Fibroblast of lung (primary cell): ENCODE data around the gene POP4. TPM values are rescaled to one million over a fixed set of nuclear protein-coding genes. Genes with fewer than 3 reads are reported as not detected.

Experiments
- DNase-seq, 2 donors: peaks; one replicate each; pipeline versions ENCODE4 v3.0.0 to v3.0.0-alpha.2; 2010; ENCODE audit warnings: low read depth in 2 of 2
- H2AFZ ChIP-seq: 2 replicates; pipeline ENCODE4 v1.5.1; 2012; ENCODE audit warnings: low read length, control low read depth, inconsistent platforms
- H3K27ac ChIP-seq: 2 replicates; pipeline ENCODE4 v1.5.1; 2011; ENCODE audit warnings: low read length, control low read depth; ENCODE audit not compliant: insufficient read depth
- H3K27me3 ChIP-seq: 2 replicates; pipeline ENCODE4 v1.5.1; 2011; ENCODE audit warnings: mild to moderate bottlenecking, low read length; ENCODE audit not compliant: control insufficient read depth, insufficient read depth
- H3K36me3 ChIP-seq: 2 replicates; pipeline ENCODE4 v1.5.1; 2011; ENCODE audit warnings: low read length; ENCODE audit not compliant: control insufficient read depth, insufficient read depth
- H3K4me1 ChIP-seq: 2 replicates; pipeline ENCODE4 v1.5.1; 2011; ENCODE audit warnings: low read length; ENCODE audit not compliant: control insufficient read depth, insufficient read depth; ENCODE audit errors: extremely low read depth
- H3K4me2 ChIP-seq: 2 replicates; pipeline ENCODE4 v1.5.1; 2011; ENCODE audit warnings: low read length, control low read depth; ENCODE audit not compliant: insufficient read depth; ENCODE audit errors: extremely low read depth
- H3K4me3 ChIP-seq, 4 experiments: fragments of 200-600 bp in 1 of 4; sonication (generic) in 1 of 4; replicated peaks in 1 of 4; 2 replicates each; pipeline ENCODE4 v1.5.1; 2011 to 2016; ENCODE audit warnings: low read length in 4 of 4, low read depth in 3 of 4, mild to moderate bottlenecking in 3 of 4, control low read depth in 2 of 4, inconsistent platforms in 1 of 4, mixed read lengths in 1 of 4; ENCODE audit not compliant: insufficient read depth in 1 of 4; ENCODE audit errors: control extremely low read depth in 1 of 4
- H3K79me2 ChIP-seq: 2 replicates; pipeline ENCODE4 v1.5.1; 2012; ENCODE audit warnings: mild to moderate bottlenecking, low read length, inconsistent platforms; ENCODE audit not compliant: control insufficient read depth, insufficient read depth
- H3K9ac ChIP-seq: 2 replicates; pipeline ENCODE4 v1.5.1; 2011; ENCODE audit warnings: mild to moderate bottlenecking, low read length, control low read depth; ENCODE audit not compliant: insufficient read depth
- H3K9me3 ChIP-seq: 2 replicates; pipeline ENCODE4 v1.5.1; 2012; ENCODE audit warnings: low read depth, low read length; ENCODE audit not compliant: control insufficient read depth, insufficient read depth
- H4K20me1 ChIP-seq: 2 replicates; pipeline ENCODE4 v1.5.1; 2011; ENCODE audit warnings: low read length; ENCODE audit not compliant: control insufficient read depth, insufficient read depth; ENCODE audit errors: extremely low read depth
- CTCF ChIP-seq, 2 donors: IDR thresholded peaks in 1 of 2; conservative IDR thresholded peaks in 1 of 2; 1 replicate in 1 of 2; 2 replicates in 1 of 2; pipeline ENCODE4 v1.5.1; 2011 to 2012; ENCODE audit warnings: low read length in 2 of 2, control low read depth in 1 of 2, inconsistent platforms in 1 of 2, low read depth in 1 of 2, mild to moderate bottlenecking in 1 of 2
- EZH2 ChIP-seq: IDR thresholded peaks from 2 replicates; pipeline ENCODE4 v1.5.1; 2012; ENCODE audit warnings: low read length, control low read depth, mild to moderate bottlenecking; ENCODE audit errors: missing control alignments
- polyA plus RNA-seq, 2 donors: library from polyadenylated mRNA; depleted of rRNA in 1 of 2; stranded (reverse) in 1 of 2; unstranded in 1 of 2; fragments of >200 nt; gene quantifications; 2 replicates each; pipeline ENCODE4 v1.2.1, GENCODE V29; 2011 to 2012; ENCODE audit warnings: missing spikeins in 1 of 2
- total RNA-seq: library from RNA; depleted of rRNA; stranded (reverse); fragments of >200 nt; gene quantifications from 2 replicates; pipeline ENCODE4 v1.2.1, GENCODE V29; 2014

Gene POP4
- total and polyA plus RNA-seq, 2 donors (not counting 1 experiment from before 2014, with no cell fraction given) = 77.1 to 102 TPM

- H3K4me1 ChIP-seq = no peaks in the 10 kb centered on the region
- H3K27me3 ChIP-seq = no peaks in the 10 kb centered on the region
- DNase-seq = no peak
- no peaks in the 10 kb centered on the region for H3K36me3 ChIP-seq
- no peaks in the 10 kb centered on the region for H4K20me1 ChIP-seq
- H3K27ac ChIP-seq = no peak overlapping the region
- H3K4me2 ChIP-seq = no peak overlapping the region
- TF ChIP-seq CTCF (conservative IDR thresholded peaks at IDR 0.05 in 1 of 2, IDR thresholded peaks at IDR 0.05 in 1 of 2; ENCODE audit: low read depth in 1 of 2, low read length in 2 of 2) = no peak
- TF ChIP-seq EZH2 = no peak
- no peak overlapping the region for H3K9ac ChIP-seq
- no peaks in the 10 kb centered on the region for H3K9me3 ChIP-seq
- no peaks in the 10 kb centered on the region for H3K79me2 ChIP-seq
- no peak overlapping the region for H3K4me3 ChIP-seq
- H2AFZ ChIP-seq = no peak overlapping the region
These were observed 49.7 kb downstream of the POP4 start for GRCh38 chr19:29655648-29656335.

GRCh38 chr19:29658221-29658991, 52.3 kb downstream of the POP4 start:
- Histone ChIP-seq H3K9ac (no peak overlapping the region), H3K4me2 (no peak overlapping the region), H4K20me1 (no peaks in the 10 kb centered on the region), H3K36me3 (no peaks in the 10 kb centered on the region), H3K27me3 (no peaks in the 10 kb centered on the region), H3K4me3 (no peak overlapping the region), H2AFZ (no peak overlapping the region), H3K4me1 (peaks cover 7% of the 10 kb centered on the region), H3K27ac (no peak overlapping the region), H3K79me2 (no peaks in the 10 kb centered on the region), H3K9me3 (no peaks in the 10 kb centered on the region)
- no peak for TF ChIP-seq EZH2
- no peak for TF ChIP-seq CTCF (conservative IDR thresholded peaks at IDR 0.05 in 1 of 2, IDR thresholded peaks at IDR 0.05 in 1 of 2; ENCODE audit: low read depth in 1 of 2, low read length in 2 of 2)
- peak in 1 of 2 donors; percentile 55 for DNase-seq

- no peak overlapping the region for H3K27ac ChIP-seq
- H3K4me3 ChIP-seq = no peak overlapping the region
These were observed 54.8 kb downstream of the POP4 start for GRCh38 chr19:29660835-29661234.

More at GRCh38 chr19:29660835-29661234, 54.8 kb downstream of the POP4 start:
- Histone ChIP-seq H2AFZ (no peak overlapping the region), H3K27me3 (no peaks in the 10 kb centered on the region), H3K4me1 (peaks cover 9% of the 10 kb centered on the region), H3K36me3 (no peaks in the 10 kb centered on the region), H3K9ac (no peak overlapping the region), H3K9me3 (no peaks in the 10 kb centered on the region), H3K4me2 (no peak overlapping the region), H3K79me2 (peaks cover 2% of the 10 kb centered on the region), H4K20me1 (no peaks in the 10 kb centered on the region)
- TF ChIP-seq EZH2 (no peak), CTCF (conservative IDR thresholded peaks at IDR 0.05 in 1 of 2, IDR thresholded peaks at IDR 0.05 in 1 of 2; ENCODE audit: low read depth in 1 of 2, low read length in 2 of 2) (no peak)
- DNase-seq = no peak
